Spleen (tissue), 7 donors: ENCODE measurements around the gene TMEM185A.
"Not testable (repeated sequence)": the region's sequence is repeated elsewhere in the genome, so short reads cannot be mapped to it uniquely, and the experiment has no call there.

Experiments
- CTCF ChIP-seq, 11 experiments: fragments of 200-600 bp in 7 of 11; fragments of 450-650 bp in 4 of 11; sonication (generic) in 4 of 11; IDR thresholded peaks in 8 of 11; conservative IDR thresholded peaks in 3 of 11; 1 replicate in 7 of 11; 2 replicates in 4 of 11; pipeline versions ENCODE4 v1.4.0 to v1.8.0; 2016 to 2021; ENCODE audit warnings: antibody characterized with exemption in 11 of 11, inconsistent platforms in 4 of 11, mild to moderate bottlenecking in 1 of 11
- POLR2A ChIP-seq, 3 donors: fragments of 450-650 bp; IDR thresholded peaks; one replicate each; pipeline ENCODE4 v1.5.1; 2017; ENCODE audit warnings: antibody characterized with exemption in 3 of 3, mild to moderate bottlenecking in 1 of 3
- POLR2AphosphoS5 ChIP-seq, 3 donors: sonication (generic); formaldehyde crosslinking; IDR thresholded peaks; one replicate each; pipeline ENCODE4 v1.5.1; 2017; ENCODE audit warnings: antibody characterized with exemption in 3 of 3
- donor health status: DM: no; HTN: no; CAD: no; lungs with moderate emphysema.
- donor health status: DM: no; HTN: no; CAD: no.
- donor health status: DM: no; HTN: no; CAD: no.

- not testable (repeated sequence) for TF ChIP-seq POLR2AphosphoS5 (IDR thresholded peaks at IDR 0.05); CTCF (IDR thresholded peaks at IDR 0.05 in 8 of 11, conservative IDR thresholded peaks at IDR 0.05 in 3 of 11); POLR2A (IDR thresholded peaks at IDR 0.05)
Observed at GRCh38 chrX:149573456-149573855, 58.1 kb downstream of the TMEM185A start.
